ENCODE measurements around the gene CUEDC1. TPM values are rescaled to one million over a fixed set of nuclear protein-coding genes. Genes with fewer than 3 reads are reported as not detected.

The CUEDC1 gene
- 10 to 100 TPM; 42.9 to 43.6 TPM for total RNA-seq
- polyA plus RNA-seq: 10 to 100 TPM; 25.4 to 26.7 TPM
- long read RNA-seq, donor 1, transcript CUEDC1-204 (2 exons, 707 nt): major isoform, 14 of 49 reads
- long read RNA-seq, donor 1, partial matches to known transcripts: 7 of 49 reads
- long read RNA-seq, donor 1, other reads (novel, unspliced or antisense): 26 of 49 reads
- long read RNA-seq, donor 2, transcript CUEDC1-204 (2 exons, 707 nt): minor isoform, 6 of 87 reads
- long read RNA-seq, donor 2, transcript CUEDC1-206 (11 exons, 3,621 nt): major isoform, 18 of 87 reads
- long read RNA-seq, donor 2, partial matches to known transcripts: 21 of 87 reads
- long read RNA-seq, donor 2, other reads (novel, unspliced or antisense): 42 of 87 reads

GRCh38 chr17:57955183-57955931 is at the start of gene CUEDC1:
Gene CUEDC1, minus strand, starts transcription at chr17:57955412. Its CDS starts 69,848 bp downstream, at chr17:57885564.
- no peaks in the 10 kb centered on the region for H3K4me1 ChIP-seq (ENCODE audit: control insufficient read depth in 1 of 2, insufficient read depth in 2 of 2, low read length in 2 of 2)
- no peaks in the 10 kb centered on the region for H3K27me3 ChIP-seq (ENCODE audit: control insufficient read depth in 1 of 2, insufficient read depth in 2 of 2, low read length in 1 of 2)
- intact Hi-C loops (cut with DNase I): loop anchor here in 1 of 2 donors (5.0 kb wide), 1 partner anchor 78 kb away; no protein-coding TSS in a partner anchor
- peak within 1 kb of the TSS; percentile 92 to 94 for H3K4me3 ChIP-seq (ENCODE audit: low read length in 2 of 2)
- peak; percentile 83 for ATAC-seq (ENCODE audit: low FRiP score)
- no peaks in the 10 kb centered on the region for H3K36me3 ChIP-seq (ENCODE audit: control insufficient read depth in 1 of 2, insufficient read depth in 2 of 2, low read length in 1 of 2)
- H3K27ac ChIP-seq (ENCODE audit: low read depth in 1 of 2, low read length in 2 of 2): peak within 1 kb of the TSS; percentile 97 to 99
- WGBS, 2 donors: 1% methylated on average over 20 to 79 of the region's 79 CpGs
- H3K9me3 ChIP-seq (ENCODE audit: control insufficient read depth, low read length): no peaks in the 10 kb centered on the region
- DNase-seq: peak; percentile 88 to 95

GRCh38 chr17:58004060-58004459 is 48.8 kb upstream of the CUEDC1 start:
- Histone ChIP-seq H3K4me1 (ENCODE audit: control insufficient read depth in 1 of 2, insufficient read depth in 2 of 2, low read length in 2 of 2) (peaks cover 0 to 8% of the 10 kb centered on the region in 2 donors), H3K36me3 (ENCODE audit: control insufficient read depth in 1 of 2, insufficient read depth in 2 of 2, low read length in 1 of 2) (peaks cover 2 to 4% of the 10 kb centered on the region in 2 donors), H3K9me3 (ENCODE audit: control insufficient read depth, low read length) (no peaks in the 10 kb centered on the region), H3K4me3 (ENCODE audit: low read length in 2 of 2) (no peak overlapping the region), H3K27ac (ENCODE audit: low read depth in 1 of 2, low read length in 2 of 2) (peak overlapping the region in 1 of 2 donors; percentile 53), H3K27me3 (ENCODE audit: control insufficient read depth in 1 of 2, insufficient read depth in 2 of 2, low read length in 1 of 2) (no peaks in the 10 kb centered on the region)
- intact Hi-C loops (cut with DNase I): loop anchor here in 1 of 2 donors (10.0 kb wide), 1 partner anchor 111 kb away; no protein-coding TSS in a partner anchor
- DNase-seq (no peak), ATAC-seq (ENCODE audit: low FRiP score) (no peak)
- WGBS, 2 donors: 72 to 77% methylated on average over 3 of the region's 3 CpGs

- Histone ChIP-seq H3K4me3 (ENCODE audit: low read length in 2 of 2) (no peak overlapping the region), H3K4me1 (ENCODE audit: control insufficient read depth in 1 of 2, insufficient read depth in 2 of 2, low read length in 2 of 2) (peaks cover 0 to 8% of the 10 kb centered on the region in 2 donors), H3K9me3 (ENCODE audit: control insufficient read depth, low read length) (no peaks in the 10 kb centered on the region), H3K27ac (ENCODE audit: low read depth in 1 of 2, low read length in 2 of 2) (peak overlapping the region in 1 of 2 donors; percentile 9), H3K36me3 (ENCODE audit: control insufficient read depth in 1 of 2, insufficient read depth in 2 of 2, low read length in 1 of 2) (peaks cover 2 to 4% of the 10 kb centered on the region in 2 donors), H3K27me3 (ENCODE audit: control insufficient read depth in 1 of 2, insufficient read depth in 2 of 2, low read length in 1 of 2) (no peaks in the 10 kb centered on the region)
- intact Hi-C loops (cut with DNase I): loop anchor here in 1 of 2 donors (10.0 kb wide), 1 partner anchor 112 kb away; no protein-coding TSS in a partner anchor
- ATAC-seq (ENCODE audit: low FRiP score) (no peak), DNase-seq (no peak)
- WGBS, 2 donors: 84 to 87% methylated on average over 2 of the region's 2 CpGs
Measured at GRCh38 chr17:58002973-58003372, 47.8 kb upstream of the CUEDC1 start.

- Histone ChIP-seq H3K27ac (ENCODE audit: low read depth in 1 of 2, low read length in 2 of 2) (no peak overlapping the region), H3K4me1 (ENCODE audit: control insufficient read depth in 1 of 2, insufficient read depth in 2 of 2, low read length in 2 of 2) (peaks cover 0 to 8% of the 10 kb centered on the region in 2 donors), H3K27me3 (ENCODE audit: control insufficient read depth in 1 of 2, insufficient read depth in 2 of 2, low read length in 1 of 2) (no peaks in the 10 kb centered on the region), H3K36me3 (ENCODE audit: control insufficient read depth in 1 of 2, insufficient read depth in 2 of 2, low read length in 1 of 2) (peaks cover 2 to 4% of the 10 kb centered on the region in 2 donors), H3K4me3 (ENCODE audit: low read length in 2 of 2) (no peak overlapping the region), H3K9me3 (ENCODE audit: control insufficient read depth, low read length) (no peaks in the 10 kb centered on the region)
- 56 to 57% methylated on average over 4 of the region's 4 CpGs for WGBS, 2 donors
- no peak for DNase-seq
- no peak for ATAC-seq (ENCODE audit: low FRiP score)
- intact Hi-C loops (cut with DNase I): loop anchor here in 1 of 2 donors (10.0 kb wide), 1 partner anchor 112 kb away; no protein-coding TSS in a partner anchor
Measured at GRCh38 chr17:58002154-58002948, 47.1 kb upstream of the CUEDC1 start.

- no peak for DNase-seq
- H3K36me3 ChIP-seq (ENCODE audit: control insufficient read depth in 1 of 2, insufficient read depth in 2 of 2, low read length in 1 of 2): peaks cover 2 to 4% of the 10 kb centered on the region in 2 donors
- WGBS, 2 donors: 30 to 31% methylated on average over 1 of the region's 1 CpG
- no peaks in the 10 kb centered on the region for H3K9me3 ChIP-seq (ENCODE audit: control insufficient read depth, low read length)
- peaks cover 0 to 8% of the 10 kb centered on the region in 2 donors for H3K4me1 ChIP-seq (ENCODE audit: control insufficient read depth in 1 of 2, insufficient read depth in 2 of 2, low read length in 2 of 2)
- no peak overlapping the region for H3K4me3 ChIP-seq (ENCODE audit: low read length in 2 of 2)
- intact Hi-C loops (cut with DNase I): loop anchor here in 1 of 2 donors (10.0 kb wide), 1 partner anchor 113 kb away; no protein-coding TSS in a partner anchor
- H3K27me3 ChIP-seq (ENCODE audit: control insufficient read depth in 1 of 2, insufficient read depth in 2 of 2, low read length in 1 of 2): no peaks in the 10 kb centered on the region
- no peak overlapping the region for H3K27ac ChIP-seq (ENCODE audit: low read depth in 1 of 2, low read length in 2 of 2)
- no peak for ATAC-seq (ENCODE audit: low FRiP score)
Measured at GRCh38 chr17:58001461-58002124, 46.4 kb upstream of the CUEDC1 start.

GRCh38 chr17:57999496-58000017 is 44.3 kb upstream of the CUEDC1 start:
- Histone ChIP-seq H3K4me3 (ENCODE audit: low read length in 2 of 2) (no peak overlapping the region), H3K36me3 (ENCODE audit: control insufficient read depth in 1 of 2, insufficient read depth in 2 of 2, low read length in 1 of 2) (peaks cover 0 to 4% of the 10 kb centered on the region in 2 donors), H3K9me3 (ENCODE audit: control insufficient read depth, low read length) (no peaks in the 10 kb centered on the region), H3K27ac (ENCODE audit: low read depth in 1 of 2, low read length in 2 of 2) (no peak overlapping the region), H3K4me1 (ENCODE audit: control insufficient read depth in 1 of 2, insufficient read depth in 2 of 2, low read length in 2 of 2) (peaks cover 0 to 5% of the 10 kb centered on the region in 2 donors), H3K27me3 (ENCODE audit: control insufficient read depth in 1 of 2, insufficient read depth in 2 of 2, low read length in 1 of 2) (no peaks in the 10 kb centered on the region)
- DNase-seq (no peak), ATAC-seq (ENCODE audit: low FRiP score) (peak; percentile 88)
- WGBS, 2 donors: 53% methylated on average over 1 of the region's 1 CpG
- intact Hi-C loops (cut with DNase I): loop anchor here (1.0 to 10.0 kb wide), 3 partner anchors 115 to 875 kb away; no protein-coding TSS in a partner anchor

- no peaks in the 10 kb centered on the region for H3K9me3 ChIP-seq (ENCODE audit: control insufficient read depth, low read length)
- ATAC-seq (ENCODE audit: low FRiP score) (no peak), DNase-seq (no peak)
- H3K27me3 ChIP-seq (ENCODE audit: control insufficient read depth in 1 of 2, insufficient read depth in 2 of 2, low read length in 1 of 2): no peaks in the 10 kb centered on the region
- intact Hi-C loops (cut with DNase I): loop anchor here (1.0 to 10.0 kb wide), 2 partner anchors 141 to 874 kb away; no protein-coding TSS in a partner anchor
- H3K4me3 ChIP-seq (ENCODE audit: low read length in 2 of 2): no peak overlapping the region
- H3K27ac ChIP-seq (ENCODE audit: low read depth in 1 of 2, low read length in 2 of 2): no peak overlapping the region
- peaks cover 0 to 4% of the 10 kb centered on the region in 2 donors for H3K4me1 ChIP-seq (ENCODE audit: control insufficient read depth in 1 of 2, insufficient read depth in 2 of 2, low read length in 2 of 2)
- peaks cover 0 to 4% of the 10 kb centered on the region in 2 donors for H3K36me3 ChIP-seq (ENCODE audit: control insufficient read depth in 1 of 2, insufficient read depth in 2 of 2, low read length in 1 of 2)
Measured at GRCh38 chr17:57999010-57999495, 43.8 kb upstream of the CUEDC1 start.
